Bone marrow (tissue), 2 donors: ENCODE results near the gene GPRASP2.

Experiments
- DNase-seq, 2 donors: peaks; one replicate each; lab custom pipeline; 2025; lab: John Stamatoyannopoulos, UW

The GPRASP2 gene

DNA sequence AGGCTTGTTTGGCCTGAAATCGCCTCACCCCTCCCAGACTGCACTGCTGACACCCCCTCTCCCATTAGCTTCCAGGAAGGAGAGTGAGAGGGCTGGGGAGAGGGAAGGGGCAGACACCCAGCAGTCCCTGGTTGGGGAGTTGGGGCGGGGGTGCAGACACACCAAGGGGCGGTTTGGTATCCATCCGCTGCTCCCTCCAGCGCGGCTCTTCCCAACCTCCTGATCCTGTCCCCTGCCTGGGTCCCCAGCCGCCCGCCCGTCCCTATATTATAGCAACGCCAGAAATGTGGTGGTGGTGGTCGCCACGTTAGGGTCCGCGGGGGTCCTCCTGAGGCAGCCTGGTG, 33.2 kb downstream of the GPRASP2 start:
- DNase-seq: no peak

DNA sequence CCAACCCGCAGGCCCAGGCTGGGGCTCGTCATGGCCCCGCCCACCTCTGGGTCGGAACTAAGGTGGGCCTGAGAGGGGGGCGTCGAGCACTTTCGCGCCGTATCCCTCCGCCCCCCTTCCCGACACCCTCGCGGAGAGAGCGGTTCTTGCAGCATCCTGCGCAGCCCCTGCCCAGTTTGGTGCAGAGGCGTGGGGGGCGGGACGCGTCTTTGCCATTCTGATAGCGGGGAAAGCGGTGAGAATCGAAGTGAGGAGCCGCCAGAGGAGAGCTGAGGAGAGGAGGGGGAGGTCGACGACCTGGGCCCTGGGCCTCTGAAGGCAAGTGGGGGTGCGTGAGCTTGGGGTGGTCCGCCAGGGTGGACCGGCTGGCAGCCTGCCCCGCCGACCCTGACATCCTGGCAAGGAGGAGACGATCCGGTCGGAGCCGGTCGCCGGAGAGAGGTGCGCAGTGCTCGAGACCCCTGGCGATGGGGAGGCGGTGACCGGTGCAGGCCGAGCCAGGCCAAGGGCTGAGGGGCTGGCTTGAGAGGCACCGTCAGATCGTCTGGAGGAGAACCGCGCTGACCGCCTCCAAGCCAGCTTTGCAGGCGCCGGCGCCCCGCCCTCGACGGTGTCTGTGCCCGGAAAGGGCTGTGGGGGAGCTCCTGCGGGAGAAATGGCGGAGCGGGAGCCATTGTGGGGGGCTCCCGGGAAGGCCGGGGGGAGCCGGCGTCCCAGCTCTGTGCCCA, 33.8 kb downstream of the GPRASP2 start:
- DNase-seq: no peak

DNA sequence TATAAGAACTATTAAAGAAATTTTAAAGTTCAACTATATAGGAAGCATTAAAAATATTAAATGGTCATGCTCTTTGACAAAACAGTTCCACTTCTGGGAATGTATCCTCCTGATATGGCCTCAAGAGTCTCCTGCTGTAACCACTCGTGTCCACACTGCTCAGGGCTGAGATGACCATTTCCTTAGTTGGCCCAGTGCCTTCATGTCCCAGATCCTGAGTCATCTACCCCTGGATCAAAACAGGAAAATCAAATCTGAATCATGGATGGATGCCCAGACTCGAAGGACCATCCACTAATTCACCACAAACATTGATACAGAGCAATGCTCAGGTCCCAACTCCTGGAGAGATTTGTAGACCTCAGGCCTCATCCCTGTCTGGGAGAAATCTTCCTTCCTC, 53.0 kb downstream of the GPRASP2 start:
- no peak for DNase-seq

DNA sequence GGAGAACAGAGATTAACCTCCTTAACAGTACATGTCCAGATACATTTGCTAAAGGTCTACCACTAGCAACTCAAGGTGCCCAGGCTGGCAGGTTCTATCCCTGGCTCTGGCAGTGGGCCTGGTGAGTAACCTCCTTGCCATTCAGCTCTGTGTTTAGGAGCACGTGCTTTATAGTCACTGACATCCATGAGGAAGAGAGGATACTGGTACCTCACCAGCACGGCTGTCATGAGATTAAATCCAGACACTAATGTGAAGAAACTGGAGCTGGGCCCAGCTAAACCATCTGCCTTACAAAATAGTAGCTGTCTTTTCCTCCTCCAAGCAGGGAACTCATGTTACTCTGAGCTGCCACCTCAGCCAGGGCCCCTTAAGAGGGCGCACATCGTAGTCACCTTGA, 53.6 kb downstream of the GPRASP2 start:
- DNase-seq: no peak

DNA sequence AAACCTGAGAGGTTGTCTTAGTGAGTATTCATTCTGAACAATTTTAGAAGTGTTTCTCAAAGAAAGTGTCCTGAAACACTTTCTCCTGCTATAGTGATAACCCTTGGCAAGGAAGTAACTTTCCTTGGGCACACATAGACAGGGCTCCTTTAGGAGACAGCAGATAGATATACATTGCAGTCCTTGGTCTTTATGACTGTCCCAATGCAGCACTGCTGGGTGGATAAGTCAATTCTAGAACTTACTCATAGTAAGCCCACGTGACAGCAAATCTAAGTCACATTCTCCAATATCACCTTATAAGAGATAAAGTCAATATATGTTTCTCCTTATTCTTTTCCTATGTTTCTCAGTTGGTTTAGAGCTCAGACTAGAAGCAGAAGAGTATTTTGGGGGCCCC, 55.0 kb downstream of the GPRASP2 start:
- DNase-seq: no peak
